ENCODE measurements around the gene KLF11.

KLF11 gene

GRCh38 chr2:10096641-10097040, 53.3 kb downstream of the KLF11 start:
- peaks cover 9% of the 10 kb centered on the region; the same call in 1 of the 2 replicates for H3K4me1 ChIP-seq (ENCODE audit: insufficient read depth, low read length)
- H3K9me3 ChIP-seq (ENCODE audit: control insufficient read depth, insufficient read depth, low read length), result no peaks in the 10 kb centered on the region
- no peak overlapping the region for H3K9ac ChIP-seq (ENCODE audit: low read depth, low read length)
- H3K36me3 ChIP-seq (ENCODE audit: insufficient read depth, low read length), result no peaks in the 10 kb centered on the region

GRCh38 chr2:10097352-10098148, 54.2 kb downstream of the KLF11 start:
- H3K9ac ChIP-seq (ENCODE audit: low read depth, low read length), result no peak overlapping the region
- H3K36me3 ChIP-seq (ENCODE audit: insufficient read depth, low read length), result no peaks in the 10 kb centered on the region
- H3K9me3 ChIP-seq (ENCODE audit: control insufficient read depth, insufficient read depth, low read length), result no peaks in the 10 kb centered on the region
- peaks cover 9% of the 10 kb centered on the region; the same call in 1 of the 2 replicates for H3K4me1 ChIP-seq (ENCODE audit: insufficient read depth, low read length)

- Histone ChIP-seq H3K36me3 (ENCODE audit: insufficient read depth, low read length) (no peaks in the 10 kb centered on the region), H3K4me1 (ENCODE audit: insufficient read depth, low read length) (peaks cover 6% of the 10 kb centered on the region; the same call in 1 of the 2 replicates), H3K9ac (ENCODE audit: low read depth, low read length) (no peak overlapping the region)
Measured at GRCh38 chr2:10101491-10101890, 58.1 kb downstream of the KLF11 start.

GRCh38 chr2:10103179-10103578, 59.8 kb downstream of the KLF11 start:
- H3K9me3 ChIP-seq (ENCODE audit: control insufficient read depth, insufficient read depth, low read length), result peaks cover 7% of the 10 kb centered on the region; the same call in 1 of the 2 replicates
- no peaks in the 10 kb centered on the region for H3K4me1 ChIP-seq (ENCODE audit: insufficient read depth, low read length)
- H3K9ac ChIP-seq (ENCODE audit: low read depth, low read length), result no peak overlapping the region
- no peaks in the 10 kb centered on the region for H3K36me3 ChIP-seq (ENCODE audit: insufficient read depth, low read length)

More at GRCh38 chr2:10101491-10101890, 58.1 kb downstream of the KLF11 start:
- peaks cover 7% of the 10 kb centered on the region; the same call in 1 of the 2 replicates for H3K9me3 ChIP-seq (ENCODE audit: control insufficient read depth, insufficient read depth, low read length)

All from ES-I3 (cell line).